GM21619 (cell line): Measurements from ENCODE around the gene C12orf57.
"Not testable (repeated sequence)": the region's sequence is repeated elsewhere in the genome, so short reads cannot be mapped to it uniquely, and the experiment has no call there.

Experiments used
- ATAC-seq: cut with Tn5 transposase; IDR thresholded peaks from one replicate; pipeline ENCODE4 v1.9.1; 2021; ENCODE audit not compliant: unreplicated experiment

C12orf57 gene, protein sequence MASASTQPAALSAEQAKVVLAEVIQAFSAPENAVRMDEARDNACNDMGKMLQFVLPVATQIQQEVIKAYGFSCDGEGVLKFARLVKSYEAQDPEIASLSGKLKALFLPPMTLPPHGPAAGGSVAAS

DNA sequence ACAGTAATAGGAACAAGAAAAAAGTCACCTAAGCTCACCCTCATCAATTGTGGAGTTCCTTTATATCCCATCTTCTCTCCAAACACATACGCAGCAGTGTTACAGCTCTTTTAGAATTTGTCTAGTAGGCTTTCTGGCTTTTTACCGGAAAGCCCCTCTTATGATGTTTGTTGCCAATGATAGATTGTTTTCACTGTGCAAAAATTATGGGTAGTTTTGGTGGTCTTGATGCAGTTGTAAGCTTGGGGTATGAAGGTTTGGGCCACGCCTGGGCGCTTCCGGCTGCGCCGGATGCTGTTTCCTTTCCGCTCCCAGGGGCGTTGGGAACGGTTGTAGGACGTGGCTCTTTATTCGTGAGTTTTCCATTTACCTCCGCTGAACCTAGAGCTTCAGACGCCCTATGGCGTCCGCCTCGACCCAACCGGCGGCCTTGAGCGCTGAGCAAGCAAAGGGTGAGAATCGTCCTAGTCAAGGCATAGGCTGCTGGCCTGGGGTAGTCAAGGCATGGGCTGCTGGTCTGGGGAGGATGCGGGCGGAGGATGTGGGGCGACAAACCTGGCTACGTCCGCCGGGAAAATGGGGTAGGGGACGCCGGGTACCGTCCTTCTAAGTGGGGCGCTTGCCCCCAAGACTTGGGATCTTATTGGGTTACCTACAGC lies at the start of gene C12orf57, which contains the start of gene RNU7-1:
C12orf57 (plus strand) TSS at position 301 of the 659 bp plus-strand sequence; CDS start at position 401, 100 bp downstream.
RNU7-1 (plus strand) TSS at position 95 of the 659 bp plus-strand sequence.
- peak; percentile 24 for ATAC-seq

DNA sequence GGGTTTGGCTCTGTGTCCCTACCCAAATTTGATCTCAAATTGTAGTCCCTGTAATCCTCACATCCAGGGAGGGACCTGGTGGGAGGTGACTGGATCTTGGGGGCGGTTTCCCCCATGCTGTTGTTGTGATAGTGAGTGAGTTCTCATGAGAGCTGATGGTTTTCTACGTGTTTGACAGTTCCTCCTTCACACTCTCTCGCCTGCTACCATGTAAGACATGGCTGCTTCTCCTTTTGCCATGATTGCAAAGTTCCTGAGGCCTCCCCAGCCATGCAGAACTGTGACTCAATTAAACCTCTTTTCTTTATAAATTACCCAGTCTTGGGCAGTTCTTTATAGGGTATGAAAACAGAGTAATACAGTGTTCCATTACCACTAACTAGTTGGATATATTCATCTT lies 49.5 kb upstream of the C12orf57 start:
- no peak for ATAC-seq

DNA sequence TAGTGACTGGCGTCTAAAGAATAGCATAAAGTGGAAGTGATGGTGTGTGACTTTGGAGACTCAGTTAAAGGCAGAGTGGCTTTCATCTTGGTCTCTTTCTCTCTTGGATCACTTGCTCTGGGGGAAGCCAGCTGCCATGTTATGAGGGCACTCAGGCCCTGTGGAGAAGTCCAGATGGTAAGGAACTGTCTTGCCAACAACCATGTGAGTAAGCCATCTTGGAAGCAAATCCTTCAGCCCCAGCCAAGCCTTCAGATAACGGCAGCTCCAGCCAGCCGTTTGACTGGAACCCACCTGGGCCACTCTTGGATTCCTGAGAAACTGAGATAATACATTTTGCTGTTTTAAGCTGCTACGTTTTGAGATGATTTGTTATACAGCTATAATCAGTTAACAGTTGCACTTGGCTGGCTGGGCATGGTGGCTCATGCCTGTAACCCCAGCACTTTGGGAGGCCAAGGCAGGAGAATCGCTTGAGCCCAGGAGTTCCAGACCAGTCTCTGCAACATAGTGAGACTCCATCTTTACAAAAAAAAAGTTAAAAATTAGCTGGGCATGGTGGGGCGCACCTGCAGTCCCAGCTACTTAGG lies 46.9 kb upstream of the C12orf57 start:
- ATAC-seq: no peak

DNA sequence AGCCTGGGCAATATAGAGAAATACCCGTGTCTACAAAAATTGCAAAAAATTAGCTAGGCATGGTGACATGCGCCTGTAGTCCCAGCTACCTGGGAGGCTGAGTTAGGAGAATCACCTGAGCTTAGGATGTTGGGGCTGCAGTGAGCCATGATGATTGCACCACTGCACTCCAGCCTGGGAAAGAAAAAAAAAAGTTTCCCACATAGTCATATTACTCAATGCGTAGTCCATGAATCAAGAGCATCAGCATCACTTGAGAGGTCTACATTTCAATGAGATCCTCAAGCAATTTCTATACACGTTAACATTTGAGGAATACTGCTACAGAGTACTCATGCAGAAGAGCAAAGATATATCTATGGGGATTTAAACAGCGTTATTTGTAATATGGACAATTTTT lies 44.4 kb upstream of the C12orf57 start:
- no peak for ATAC-seq

DNA sequence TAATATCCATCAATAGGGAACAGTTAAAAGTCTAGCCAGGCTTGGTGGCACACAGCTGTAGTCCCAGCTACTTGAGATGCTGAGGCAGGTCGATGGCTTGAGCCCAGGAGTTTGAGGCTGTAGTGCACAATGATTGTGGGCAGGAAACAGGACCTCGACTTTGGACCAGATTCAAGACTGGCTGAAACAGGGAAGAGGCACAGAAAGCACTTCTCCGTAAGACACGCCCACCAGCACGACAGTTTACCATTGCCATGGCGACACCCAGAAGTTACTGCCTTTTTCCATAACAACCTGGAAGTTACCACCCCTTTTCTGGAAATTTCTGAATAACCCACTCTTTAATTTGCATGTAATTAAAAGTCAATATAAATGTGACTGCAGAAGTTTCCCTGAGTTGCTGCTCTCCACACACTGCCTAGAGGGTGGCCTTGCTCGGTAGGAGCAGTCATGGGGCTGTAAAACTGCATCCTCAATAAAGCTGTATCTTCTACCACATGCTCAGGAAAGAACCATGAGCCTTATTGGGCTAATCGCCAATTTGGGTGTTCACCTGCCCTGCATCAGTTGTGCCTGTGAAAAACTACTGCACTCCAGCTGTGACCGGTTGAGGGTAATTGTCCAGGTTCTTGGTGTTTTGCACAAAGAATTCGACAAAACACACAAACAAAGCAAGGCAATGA lies 43.8 kb upstream of the C12orf57 start:
- ATAC-seq: no peak

DNA sequence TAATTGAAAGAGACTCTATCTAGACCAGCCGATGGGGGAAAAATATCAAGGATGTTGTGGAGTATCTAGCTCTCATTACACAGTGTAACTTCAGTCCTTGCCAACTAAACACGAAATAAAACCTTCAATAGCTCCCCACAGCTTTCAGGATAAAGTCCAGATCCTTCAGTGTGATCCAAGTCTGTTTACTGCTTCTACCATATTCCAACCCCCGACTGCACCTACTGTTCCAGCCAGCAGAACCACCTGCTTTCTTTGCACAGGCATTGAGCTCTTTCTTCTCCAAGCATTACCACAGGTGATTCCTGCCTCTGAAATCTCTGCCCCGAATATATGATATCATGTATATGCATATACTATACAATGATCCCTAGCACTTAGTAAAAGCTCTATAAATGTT lies 41.4 kb upstream of the C12orf57 start:
- ATAC-seq: no peak

DNA sequence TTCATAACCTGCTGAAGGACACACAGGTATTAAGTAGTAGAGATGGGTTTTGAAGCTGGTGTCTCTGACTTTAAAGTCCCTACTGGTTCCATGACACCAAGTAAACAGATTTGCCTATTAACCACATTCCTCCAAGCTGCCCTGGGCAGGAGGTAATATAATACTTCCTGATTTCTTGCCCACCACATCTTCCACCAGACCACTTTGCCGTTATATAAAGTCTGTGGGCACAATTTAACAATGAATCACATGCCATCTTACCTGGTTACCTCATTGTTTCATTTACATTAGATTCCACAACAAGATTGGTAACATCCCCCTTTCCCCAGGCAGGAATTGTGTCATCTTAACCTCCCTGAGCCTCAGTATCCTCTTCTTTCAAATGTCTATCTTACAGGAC lies 40.1 kb upstream of the C12orf57 start:
- ATAC-seq: no peak

DNA sequence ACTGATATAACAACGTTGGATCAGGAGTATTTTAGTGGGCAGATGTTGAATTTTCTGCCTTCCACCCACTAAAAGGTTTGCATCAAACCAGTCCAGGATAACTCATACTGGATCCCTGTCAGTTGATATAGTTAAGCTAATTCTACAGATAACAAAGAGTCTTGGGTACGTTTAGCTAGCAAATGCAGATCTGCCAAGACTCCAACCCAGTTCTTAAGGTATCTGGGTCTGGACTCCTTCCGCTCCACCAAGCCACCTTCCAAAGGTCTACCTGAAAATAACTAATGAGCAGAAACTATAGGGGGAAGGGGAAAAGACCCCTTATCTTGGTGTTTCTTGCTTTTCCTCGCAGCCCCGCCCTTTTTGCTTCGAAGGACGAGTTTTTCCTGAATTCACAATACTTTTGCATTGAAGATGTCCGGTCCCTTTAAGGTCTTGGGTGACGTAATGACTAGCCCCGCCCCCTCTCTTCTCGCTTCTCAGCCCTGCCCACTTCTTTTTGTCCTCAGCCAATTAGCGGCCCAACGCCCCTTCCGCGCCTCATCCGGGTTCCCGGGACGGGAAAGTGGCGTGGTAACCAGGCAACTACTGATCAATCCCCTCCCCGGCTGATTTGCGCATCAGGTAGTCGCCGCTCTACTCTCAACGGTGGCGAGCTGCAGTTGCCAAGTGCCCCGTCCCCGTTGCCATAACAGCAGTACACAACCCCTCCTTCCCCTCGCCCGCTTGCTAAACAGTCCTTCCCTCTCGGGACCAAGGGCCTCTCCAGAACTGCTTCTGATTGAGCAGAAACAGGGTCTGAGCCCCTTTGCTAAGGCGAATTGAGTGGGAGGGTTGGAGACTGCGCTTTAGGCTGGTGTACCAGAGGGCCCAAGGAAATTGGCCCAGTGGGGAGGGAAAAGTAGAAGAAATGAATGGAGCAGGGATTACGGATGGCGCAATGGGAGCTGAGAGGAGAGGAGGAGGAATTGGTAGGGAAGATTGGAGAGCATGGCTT lies 39.2 kb upstream of the C12orf57 start, which contains the start of gene LRRC23:
LRRC23 (plus strand) TSS at position 543 of the 997 bp plus-strand sequence. CDS start 812 bp downstream, outside the sequence.
- ATAC-seq: peak; percentile 92

DNA sequence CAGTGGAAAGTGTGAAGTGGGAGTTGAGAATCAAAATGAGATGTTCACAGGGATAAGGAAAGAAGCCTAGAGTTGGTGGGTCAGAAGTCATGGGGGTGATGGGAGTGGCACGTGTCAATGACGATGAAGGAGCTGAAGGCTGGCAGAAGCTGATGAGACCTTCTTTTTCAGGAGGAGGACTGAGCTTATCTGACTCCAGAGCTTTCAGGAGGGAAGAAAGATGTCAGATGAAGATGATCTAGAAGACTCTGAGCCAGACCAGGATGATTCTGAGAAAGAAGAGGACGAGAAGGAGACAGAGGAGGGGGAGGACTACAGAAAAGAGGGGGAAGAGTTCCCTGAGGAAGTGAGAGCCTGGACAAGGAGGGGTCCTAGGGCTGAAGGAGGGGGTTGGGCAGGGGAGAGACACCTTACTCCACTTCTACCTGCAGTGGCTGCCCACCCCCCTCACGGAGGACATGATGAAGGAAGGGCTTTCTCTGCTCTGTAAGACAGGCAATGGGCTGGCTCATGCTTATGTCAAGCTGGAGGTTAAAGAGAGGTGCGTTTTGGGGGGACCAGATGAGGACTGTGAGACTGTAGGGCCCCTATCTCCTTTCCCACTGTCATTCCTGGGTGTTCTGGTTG lies 38.3 kb upstream of the C12orf57 start:
- ATAC-seq: no peak

DNA sequence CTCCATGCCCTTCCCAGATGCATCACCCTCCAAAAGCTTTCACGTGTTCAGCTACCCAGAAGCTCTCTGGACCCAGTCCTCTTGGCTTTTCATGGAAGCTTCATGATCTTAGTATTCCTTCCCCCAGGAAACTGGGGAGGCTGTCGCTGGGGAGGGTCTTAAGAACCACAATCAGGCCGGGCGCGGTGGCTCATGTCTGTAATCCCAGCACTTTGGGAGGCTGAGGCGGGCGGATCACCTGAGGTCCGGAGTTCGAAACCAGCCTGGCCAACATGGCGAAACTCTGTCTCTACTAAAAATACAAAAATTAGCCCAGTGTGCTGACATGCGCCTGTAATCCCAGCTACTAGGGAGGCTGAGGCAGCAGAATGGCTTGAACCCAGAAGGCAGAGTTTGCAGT lies 35.7 kb upstream of the C12orf57 start:
- ATAC-seq: not testable (repeated sequence)

DNA sequence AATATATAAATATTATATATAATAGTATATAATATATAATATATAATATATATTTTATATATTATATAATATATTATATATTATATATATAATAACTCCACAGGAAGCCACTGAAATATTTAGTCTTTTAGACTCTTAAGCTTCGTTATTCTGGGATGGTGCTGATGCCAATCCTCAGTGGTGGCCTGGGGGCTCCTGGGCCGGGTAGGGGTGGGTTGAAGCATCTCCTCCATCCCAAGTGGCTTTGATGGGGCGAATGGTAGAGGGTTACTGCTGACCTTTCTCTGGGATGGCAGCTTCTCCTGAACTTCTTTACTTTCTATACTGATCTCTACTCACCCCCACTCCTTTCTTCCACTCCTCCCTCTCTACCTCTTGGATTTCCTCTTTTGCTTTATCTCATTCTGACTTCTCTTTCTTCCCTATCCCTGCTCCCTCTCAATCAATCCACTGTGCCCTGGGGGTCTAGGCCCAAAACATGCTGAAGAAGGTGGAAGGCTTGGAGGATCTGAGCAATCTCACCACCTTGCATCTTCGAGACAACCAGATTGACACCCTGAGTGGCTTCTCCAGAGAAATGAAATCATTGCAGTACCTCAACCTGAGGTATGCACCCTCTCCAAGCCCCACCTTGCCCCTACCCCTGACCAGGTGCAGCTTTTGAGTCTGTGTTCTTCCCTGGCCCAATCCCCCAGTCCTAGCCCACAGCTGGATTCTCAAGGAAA lies 34.2 kb upstream of the C12orf57 start:
- no peak for ATAC-seq

DNA sequence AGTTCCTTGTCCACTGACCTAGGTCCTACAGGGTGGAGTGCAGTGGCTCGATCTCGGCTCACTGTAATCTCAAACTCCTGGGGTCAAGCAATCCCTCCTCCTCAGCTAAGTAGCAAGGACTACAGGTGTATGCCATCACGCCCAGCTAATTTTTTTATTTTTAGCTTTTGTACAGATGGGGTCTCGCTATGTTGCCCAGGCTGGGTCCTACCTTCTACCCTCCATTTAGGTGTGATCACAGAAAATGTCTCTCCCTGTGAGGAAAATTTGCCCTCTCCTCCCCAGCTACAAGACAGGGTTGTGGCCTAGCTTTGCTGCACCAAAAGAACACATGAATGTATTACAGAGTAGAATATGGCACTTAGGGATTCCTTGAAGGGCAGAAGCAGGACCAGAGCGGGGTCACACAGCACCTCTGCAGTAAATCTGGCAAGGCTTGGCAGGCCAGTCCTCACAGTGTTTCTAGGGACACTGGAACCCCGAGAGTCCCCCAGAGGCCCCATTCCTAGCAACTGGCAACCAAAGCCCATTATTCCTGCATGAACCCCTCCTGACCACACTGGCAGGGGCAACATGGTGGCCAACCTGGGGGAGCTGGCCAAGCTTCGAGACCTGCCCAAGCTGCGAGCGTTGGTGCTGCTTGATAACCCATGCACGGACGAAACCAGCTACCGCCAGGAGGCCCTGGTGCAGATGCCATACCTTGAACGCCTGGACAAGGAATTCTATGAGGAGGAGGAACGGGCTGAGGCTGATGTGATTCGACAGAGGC lies 31.5 kb upstream of the C12orf57 start:
- no peak for ATAC-seq

DNA sequence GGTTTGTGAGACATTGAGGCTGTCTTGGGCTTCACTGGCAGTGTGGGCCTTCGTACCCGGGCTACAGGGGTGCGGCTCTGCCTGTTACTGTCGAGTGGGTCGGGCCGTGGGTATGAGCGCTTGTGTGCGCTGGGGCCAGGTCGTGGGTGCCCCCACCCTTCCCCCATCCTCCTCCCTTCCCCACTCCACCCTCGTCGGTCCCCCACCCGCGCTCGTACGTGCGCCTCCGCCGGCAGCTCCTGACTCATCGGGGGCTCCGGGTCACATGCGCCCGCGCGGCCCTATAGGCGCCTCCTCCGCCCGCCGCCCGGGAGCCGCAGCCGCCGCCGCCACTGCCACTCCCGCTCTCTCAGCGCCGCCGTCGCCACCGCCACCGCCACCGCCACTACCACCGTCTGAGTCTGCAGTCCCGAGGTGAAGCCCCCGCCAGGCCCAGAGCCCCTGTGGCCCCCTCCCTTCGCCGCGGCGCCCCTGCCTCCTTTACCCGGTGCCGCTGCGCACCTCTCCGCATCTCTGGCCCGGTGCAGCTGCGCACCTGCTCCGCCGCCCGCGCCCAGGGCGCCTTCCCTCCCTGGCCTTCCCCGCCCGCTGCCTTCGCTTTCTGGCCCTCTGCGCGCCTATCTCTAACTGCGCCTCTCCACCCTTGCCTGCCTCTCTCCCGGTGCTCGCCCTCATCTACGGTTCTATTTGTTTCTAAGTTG lies 29.4 kb upstream of the C12orf57 start, which contains the start of gene ENO2:
ENO2 (plus strand) TSS at position 335 of the 701 bp plus-strand sequence. CDS start 1,253 bp downstream, outside the sequence.
- ATAC-seq: peak; percentile 73

DNA sequence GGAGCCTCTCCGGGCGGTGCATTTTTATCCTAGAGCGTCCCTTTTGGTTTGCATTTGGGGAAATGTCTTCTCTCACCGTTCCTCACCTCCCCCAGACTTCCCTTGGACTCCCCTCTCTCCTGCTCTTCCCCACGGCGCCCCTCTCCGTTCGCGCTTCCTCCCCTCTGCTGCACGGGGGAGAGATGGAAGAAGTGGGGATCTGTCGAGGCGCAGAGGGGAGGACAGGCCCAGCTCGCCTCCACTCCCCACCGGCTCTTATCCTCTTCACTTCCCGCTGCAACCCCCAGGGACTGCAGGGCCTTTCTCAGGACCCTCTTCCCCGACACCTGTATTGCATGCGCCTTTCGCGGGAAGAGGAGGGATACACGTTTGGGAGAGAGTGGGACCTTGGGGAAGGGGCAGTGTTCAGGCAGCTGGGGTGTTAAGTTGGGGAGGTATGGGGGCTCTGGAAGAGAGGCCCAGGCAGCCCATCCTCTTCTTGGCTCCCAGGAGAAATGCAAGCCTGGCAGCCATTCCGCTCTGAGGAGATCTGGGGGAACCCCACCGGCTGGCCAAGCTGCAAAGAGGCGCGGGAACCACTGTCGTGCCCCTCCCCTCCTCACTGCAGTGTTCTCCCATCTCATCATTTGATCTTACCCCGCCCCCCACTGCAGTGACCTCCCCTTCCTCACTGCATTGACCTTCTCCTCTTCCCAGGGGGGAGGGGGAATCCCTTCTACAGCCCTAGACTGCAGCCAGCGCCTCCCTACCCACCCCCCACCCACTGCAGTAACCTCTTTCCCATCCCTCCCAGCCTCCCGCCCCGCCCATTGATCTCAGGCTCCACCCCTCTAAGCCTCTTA lies 28.7 kb upstream of the C12orf57 start:
- no peak for ATAC-seq

DNA sequence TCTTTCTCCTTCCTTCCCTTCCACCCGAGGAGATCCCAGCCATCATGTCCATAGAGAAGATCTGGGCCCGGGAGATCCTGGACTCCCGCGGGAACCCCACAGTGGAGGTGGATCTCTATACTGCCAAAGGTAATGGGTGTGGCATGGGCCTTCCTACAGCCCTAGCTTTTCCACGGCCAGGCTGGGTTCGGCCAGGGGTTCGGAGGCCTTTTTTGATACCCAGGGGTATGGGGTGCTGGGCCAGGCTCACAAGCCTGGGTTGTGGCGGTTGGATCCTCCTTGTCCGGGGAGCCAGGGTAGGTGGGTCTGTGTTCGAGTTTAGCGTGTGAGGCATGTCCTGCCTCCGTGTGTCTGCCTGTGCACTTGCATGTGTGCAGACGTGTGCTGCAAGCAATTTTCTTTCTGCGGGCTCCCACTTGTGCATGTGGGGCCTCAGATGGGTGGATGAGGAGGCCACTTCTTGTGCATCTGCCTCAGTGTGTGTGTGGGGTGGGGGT lies 28.0 kb upstream of the C12orf57 start:
- ATAC-seq: no peak

DNA sequence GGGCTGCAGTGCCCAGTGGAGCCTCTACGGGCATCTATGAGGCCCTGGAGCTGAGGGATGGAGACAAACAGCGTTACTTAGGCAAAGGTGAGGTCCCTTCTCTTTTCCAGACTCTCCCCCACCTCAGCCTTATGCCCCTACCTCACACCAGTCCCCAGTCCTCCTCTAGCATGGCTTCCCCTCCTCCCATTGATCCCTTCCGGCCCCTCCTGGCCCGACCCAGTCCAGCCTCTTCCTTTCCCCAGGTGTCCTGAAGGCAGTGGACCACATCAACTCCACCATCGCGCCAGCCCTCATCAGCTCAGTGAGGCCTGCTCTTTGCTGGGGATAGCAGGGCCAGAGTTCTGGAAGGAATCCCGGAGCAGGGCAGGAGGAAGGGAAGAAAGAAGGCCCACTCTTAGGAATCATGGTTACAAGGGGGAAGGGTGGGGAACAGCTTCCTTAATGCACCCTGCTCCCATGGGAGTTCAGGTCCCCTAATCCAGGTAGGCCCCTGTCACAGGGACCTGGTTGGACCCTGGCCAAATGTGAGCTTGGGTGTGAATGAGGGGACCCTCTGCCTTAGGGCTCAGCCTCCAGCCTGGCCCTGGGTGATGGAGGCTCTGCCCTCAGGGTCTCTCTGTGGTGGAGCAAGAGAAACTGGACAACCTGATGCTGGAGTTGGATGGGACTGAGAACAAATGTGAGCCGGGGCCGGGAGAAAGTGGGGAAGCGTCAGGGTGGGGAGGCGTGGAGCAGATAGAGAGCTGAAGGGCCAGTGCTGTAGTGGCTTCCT lies 27.2 kb upstream of the C12orf57 start:
- ATAC-seq: no peak
